ENCODE measurements around the gene BRPF1.

BRPF1 gene

DNA sequence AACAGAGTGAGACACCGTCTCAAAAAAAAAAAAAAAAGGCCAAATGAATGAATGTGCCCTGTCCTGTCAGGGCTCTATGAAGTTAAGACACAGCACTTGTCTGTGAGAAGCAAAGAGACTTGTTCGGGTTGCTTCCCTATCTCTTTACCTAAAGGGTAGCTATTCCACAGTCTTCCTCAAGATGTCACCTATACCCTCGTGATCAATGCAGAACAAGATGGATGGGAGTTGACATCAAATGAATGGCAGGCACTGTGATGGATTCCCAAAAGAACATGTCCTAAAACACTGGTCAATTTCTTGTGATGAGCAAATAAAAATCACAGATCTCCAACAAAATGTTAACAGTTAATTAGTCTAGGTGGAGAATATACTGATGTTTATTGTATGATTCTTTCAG is 51.2 kb downstream of the BRPF1 start:
- peaks cover 60% of the 10 kb centered on the region for H3K36me3 ChIP-seq (ENCODE audit: control insufficient read depth, low read length)
- TF ChIP-seq, protein P1, sequence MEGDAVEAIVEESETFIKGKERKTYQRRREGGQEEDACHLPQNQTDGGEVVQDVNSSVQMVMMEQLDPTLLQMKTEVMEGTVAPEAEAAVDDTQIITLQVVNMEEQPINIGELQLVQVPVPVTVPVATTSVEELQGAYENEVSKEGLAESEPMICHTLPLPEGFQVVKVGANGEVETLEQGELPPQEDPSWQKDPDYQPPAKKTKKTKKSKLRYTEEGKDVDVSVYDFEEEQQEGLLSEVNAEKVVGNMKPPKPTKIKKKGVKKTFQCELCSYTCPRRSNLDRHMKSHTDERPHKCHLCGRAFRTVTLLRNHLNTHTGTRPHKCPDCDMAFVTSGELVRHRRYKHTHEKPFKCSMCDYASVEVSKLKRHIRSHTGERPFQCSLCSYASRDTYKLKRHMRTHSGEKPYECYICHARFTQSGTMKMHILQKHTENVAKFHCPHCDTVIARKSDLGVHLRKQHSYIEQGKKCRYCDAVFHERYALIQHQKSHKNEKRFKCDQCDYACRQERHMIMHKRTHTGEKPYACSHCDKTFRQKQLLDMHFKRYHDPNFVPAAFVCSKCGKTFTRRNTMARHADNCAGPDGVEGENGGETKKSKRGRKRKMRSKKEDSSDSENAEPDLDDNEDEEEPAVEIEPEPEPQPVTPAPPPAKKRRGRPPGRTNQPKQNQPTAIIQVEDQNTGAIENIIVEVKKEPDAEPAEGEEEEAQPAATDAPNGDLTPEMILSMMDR (IDR thresholded peaks at IDR 0.05; ENCODE audit: low read depth, low read length, poor library complexity, severe bottlenecking) = peak; percentile 45
- TF ChIP-seq EZH2phosphoT487 (IDR thresholded peaks at IDR 0.05; ENCODE audit: borderline replicate concordance, low read length) = no peak
- peaks cover 53% of the 10 kb centered on the region for H3K4me1 ChIP-seq (ENCODE audit: control insufficient read depth, low read length)

DNA sequence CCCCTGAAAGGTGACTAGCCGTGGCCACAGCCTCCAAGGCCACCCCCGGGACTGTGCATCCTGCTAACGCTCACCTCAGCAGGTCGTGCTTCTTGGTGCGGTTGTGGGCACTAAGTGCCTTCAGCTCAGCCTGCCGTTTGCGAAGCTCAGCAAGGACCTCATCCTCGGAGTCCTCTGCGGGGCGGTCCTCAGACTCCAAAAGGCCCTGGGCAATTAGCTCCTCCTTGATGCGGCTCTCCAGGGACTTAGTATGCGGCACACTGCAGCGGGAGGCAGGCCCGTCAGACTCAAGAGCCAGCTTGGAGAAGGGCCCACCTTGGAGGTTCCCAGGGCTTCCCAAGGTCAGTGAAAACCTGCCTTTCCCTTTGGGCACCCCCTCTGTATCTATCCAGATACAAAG is 52.4 kb downstream of the BRPF1 start:
- no peaks in the 10 kb centered on the region for H4K20me1 ChIP-seq (ENCODE audit: control insufficient read depth, insufficient read depth, low read depth, low read length)
- H3K27ac ChIP-seq (ENCODE audit: low read depth, low read length) = no peak overlapping the region
- TF ChIP-seq EZH2phosphoT487 (IDR thresholded peaks at IDR 0.05; ENCODE audit: borderline replicate concordance, low read length) = no peak
- TF ChIP-seq, protein P1 (IDR thresholded peaks at IDR 0.05; ENCODE audit: low read depth, low read length, poor library complexity, severe bottlenecking) = no peak
- H3K9me2 ChIP-seq (replicated peaks; ENCODE audit: control insufficient read depth, low read length) = no peaks in the 10 kb centered on the region
- peaks cover 61% of the 10 kb centered on the region for H3K36me3 ChIP-seq (ENCODE audit: control insufficient read depth, low read length)
- peaks cover 41% of the 10 kb centered on the region for H3K4me1 ChIP-seq (ENCODE audit: control insufficient read depth, low read length)
- no peaks in the 10 kb centered on the region for H3K79me2 ChIP-seq (ENCODE audit: control insufficient read depth, low read length)
- H3K4me2 ChIP-seq (ENCODE audit: low read length) = no peak overlapping the region
- H3K27me3 ChIP-seq (ENCODE audit: control insufficient read depth, low read length) = no peaks in the 10 kb centered on the region
- no peak overlapping the region for H3K4me3 ChIP-seq (ENCODE audit: low read length)
- H3K9me3 ChIP-seq (ENCODE audit: control insufficient read depth, insufficient read depth, low read length) = no peaks in the 10 kb centered on the region
- H3F3A ChIP-seq (ENCODE audit: control insufficient read depth, insufficient read depth) = peaks cover 31% of the 10 kb centered on the region

More for the DNA sequence above, 51.2 kb downstream of the BRPF1 start:
- Histone ChIP-seq H3K27me3 (ENCODE audit: control insufficient read depth, low read length) (no peaks in the 10 kb centered on the region), H3K79me2 (ENCODE audit: control insufficient read depth, low read length) (no peaks in the 10 kb centered on the region), H3K27ac (ENCODE audit: low read depth, low read length) (peak overlapping the region; percentile 99), H3K4me3 (ENCODE audit: low read length) (no peak overlapping the region), H3F3A (ENCODE audit: control insufficient read depth, insufficient read depth) (peaks cover 33% of the 10 kb centered on the region), H4K20me1 (ENCODE audit: control insufficient read depth, insufficient read depth, low read depth, low read length) (no peaks in the 10 kb centered on the region), H3K9me2 (replicated peaks; ENCODE audit: control insufficient read depth, low read length) (no peaks in the 10 kb centered on the region), H3K4me2 (ENCODE audit: low read length) (peak overlapping the region; percentile 95), H3K9me3 (ENCODE audit: control insufficient read depth, insufficient read depth, low read length) (no peaks in the 10 kb centered on the region)

DNA sequence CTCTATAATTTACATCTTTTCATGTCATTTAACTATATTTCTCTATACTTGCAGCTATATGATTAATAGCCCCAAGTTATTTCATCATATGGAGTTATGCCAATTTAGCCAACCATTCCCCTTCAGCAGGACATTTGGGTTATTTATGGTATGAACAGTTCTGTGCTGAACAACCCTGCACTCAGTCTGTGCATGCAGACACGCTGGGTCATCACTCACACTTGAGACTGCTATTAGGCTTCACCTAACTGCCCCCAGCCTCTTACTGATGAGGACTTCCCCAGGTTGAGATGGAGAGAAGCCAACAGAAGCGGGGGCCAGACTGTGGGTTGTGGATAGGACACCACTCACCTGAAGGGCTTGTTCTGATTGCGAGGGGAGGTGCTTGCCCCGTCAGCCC is 53.4 kb downstream of the BRPF1 start:
- H3K79me2 ChIP-seq (ENCODE audit: control insufficient read depth, low read length) = no peaks in the 10 kb centered on the region
- TF ChIP-seq, protein P1 (IDR thresholded peaks at IDR 0.05; ENCODE audit: low read depth, low read length, poor library complexity, severe bottlenecking) = no peak
- TF ChIP-seq EZH2phosphoT487 (IDR thresholded peaks at IDR 0.05; ENCODE audit: borderline replicate concordance, low read length) = no peak

More for the DNA sequence above, 53.4 kb downstream of the BRPF1 start:
- no peaks in the 10 kb centered on the region for H3K9me2 ChIP-seq (replicated peaks; ENCODE audit: control insufficient read depth, low read length)
- H3K4me3 ChIP-seq (ENCODE audit: low read length) = no peak overlapping the region
- no peak overlapping the region for H3K27ac ChIP-seq (ENCODE audit: low read depth, low read length)
- peaks cover 31% of the 10 kb centered on the region for H3K4me1 ChIP-seq (ENCODE audit: control insufficient read depth, low read length)
- peaks cover 66% of the 10 kb centered on the region for H3K36me3 ChIP-seq (ENCODE audit: control insufficient read depth, low read length)
- no peaks in the 10 kb centered on the region for H4K20me1 ChIP-seq (ENCODE audit: control insufficient read depth, insufficient read depth, low read depth, low read length)
- H3K4me2 ChIP-seq (ENCODE audit: low read length) = no peak overlapping the region
- peaks cover 29% of the 10 kb centered on the region for H3F3A ChIP-seq (ENCODE audit: control insufficient read depth, insufficient read depth)
- H3K9me3 ChIP-seq (ENCODE audit: control insufficient read depth, insufficient read depth, low read length) = no peaks in the 10 kb centered on the region
- no peaks in the 10 kb centered on the region for H3K27me3 ChIP-seq (ENCODE audit: control insufficient read depth, low read length)
